ENCODE measurements around the gene HTR4. TPM values are rescaled to one million over a fixed set of nuclear protein-coding genes. Genes with fewer than 3 reads are reported as not detected.

The HTR4 gene
- total and polyA plus RNA-seq, 2 of the 4 experiments (the other 2 are of a cell fraction), result not detected

DNA sequence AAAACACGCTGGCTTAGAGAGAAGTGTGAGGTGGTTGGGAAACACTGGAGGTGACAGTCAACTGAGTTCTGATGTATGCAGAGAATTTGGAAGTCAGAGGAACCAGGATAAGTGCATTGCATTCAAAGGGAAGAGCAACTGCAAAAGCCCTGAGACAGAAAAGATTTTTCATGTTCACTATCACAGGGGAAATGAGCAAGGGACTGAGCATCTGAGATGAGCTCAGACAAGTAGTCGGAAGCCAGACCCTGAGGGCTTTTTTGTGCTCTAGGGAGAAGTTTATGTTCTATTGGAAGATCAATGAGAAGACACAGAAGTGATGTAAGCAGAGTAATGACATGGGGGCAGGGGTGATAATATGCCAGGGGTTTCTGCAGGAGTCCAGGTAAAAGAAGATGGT, 97.5 kb downstream of the HTR4 start:
- H3K9me3 ChIP-seq (ENCODE audit: control insufficient read depth, insufficient read depth, low read length), result no peaks in the 10 kb centered on the region
- no peak for TF ChIP-seq MXI1 (IDR thresholded peaks at IDR 0.05; ENCODE audit: borderline replicate concordance, low read depth, low read length)
- no peak for TF ChIP-seq BHLHE40 (IDR thresholded peaks at IDR 0.05; ENCODE audit: low read depth, low read length)
- TF ChIP-seq NFE2L2 (IDR thresholded peaks at IDR 0.05; ENCODE audit: low read depth, low read length), result no peak
- TF ChIP-seq RCOR1 (IDR thresholded peaks at IDR 0.05; ENCODE audit: insufficient replicate concordance, low read length), result no peak
- no peak for TF ChIP-seq CHD1 (IDR thresholded peaks at IDR 0.05; ENCODE audit: low read depth, low read length)
- TF ChIP-seq, protein P1, sequence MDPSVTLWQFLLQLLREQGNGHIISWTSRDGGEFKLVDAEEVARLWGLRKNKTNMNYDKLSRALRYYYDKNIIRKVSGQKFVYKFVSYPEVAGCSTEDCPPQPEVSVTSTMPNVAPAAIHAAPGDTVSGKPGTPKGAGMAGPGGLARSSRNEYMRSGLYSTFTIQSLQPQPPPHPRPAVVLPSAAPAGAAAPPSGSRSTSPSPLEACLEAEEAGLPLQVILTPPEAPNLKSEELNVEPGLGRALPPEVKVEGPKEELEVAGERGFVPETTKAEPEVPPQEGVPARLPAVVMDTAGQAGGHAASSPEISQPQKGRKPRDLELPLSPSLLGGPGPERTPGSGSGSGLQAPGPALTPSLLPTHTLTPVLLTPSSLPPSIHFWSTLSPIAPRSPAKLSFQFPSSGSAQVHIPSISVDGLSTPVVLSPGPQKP (IDR thresholded peaks at IDR 0.05; ENCODE audit: borderline replicate concordance, low read depth, low read length), result no peak
- TF ChIP-seq FOS (IDR thresholded peaks at IDR 0.05; ENCODE audit: low read depth, low read length), result no peak
- TF ChIP-seq MAFK (IDR thresholded peaks at IDR 0.05; ENCODE audit: low read depth, low read length), result no peak
- TF ChIP-seq RAD21 (IDR thresholded peaks at IDR 0.05; ENCODE audit: low read length), result no peak
- TF ChIP-seq, protein P2, sequence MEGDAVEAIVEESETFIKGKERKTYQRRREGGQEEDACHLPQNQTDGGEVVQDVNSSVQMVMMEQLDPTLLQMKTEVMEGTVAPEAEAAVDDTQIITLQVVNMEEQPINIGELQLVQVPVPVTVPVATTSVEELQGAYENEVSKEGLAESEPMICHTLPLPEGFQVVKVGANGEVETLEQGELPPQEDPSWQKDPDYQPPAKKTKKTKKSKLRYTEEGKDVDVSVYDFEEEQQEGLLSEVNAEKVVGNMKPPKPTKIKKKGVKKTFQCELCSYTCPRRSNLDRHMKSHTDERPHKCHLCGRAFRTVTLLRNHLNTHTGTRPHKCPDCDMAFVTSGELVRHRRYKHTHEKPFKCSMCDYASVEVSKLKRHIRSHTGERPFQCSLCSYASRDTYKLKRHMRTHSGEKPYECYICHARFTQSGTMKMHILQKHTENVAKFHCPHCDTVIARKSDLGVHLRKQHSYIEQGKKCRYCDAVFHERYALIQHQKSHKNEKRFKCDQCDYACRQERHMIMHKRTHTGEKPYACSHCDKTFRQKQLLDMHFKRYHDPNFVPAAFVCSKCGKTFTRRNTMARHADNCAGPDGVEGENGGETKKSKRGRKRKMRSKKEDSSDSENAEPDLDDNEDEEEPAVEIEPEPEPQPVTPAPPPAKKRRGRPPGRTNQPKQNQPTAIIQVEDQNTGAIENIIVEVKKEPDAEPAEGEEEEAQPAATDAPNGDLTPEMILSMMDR (conservative IDR thresholded peaks at IDR 0.05; ENCODE audit: low read depth, low read length), result no peak
- no peak for TF ChIP-seq SMC3 (IDR thresholded peaks at IDR 0.05; ENCODE audit: low read depth, low read length)
- TF ChIP-seq, protein P3, sequence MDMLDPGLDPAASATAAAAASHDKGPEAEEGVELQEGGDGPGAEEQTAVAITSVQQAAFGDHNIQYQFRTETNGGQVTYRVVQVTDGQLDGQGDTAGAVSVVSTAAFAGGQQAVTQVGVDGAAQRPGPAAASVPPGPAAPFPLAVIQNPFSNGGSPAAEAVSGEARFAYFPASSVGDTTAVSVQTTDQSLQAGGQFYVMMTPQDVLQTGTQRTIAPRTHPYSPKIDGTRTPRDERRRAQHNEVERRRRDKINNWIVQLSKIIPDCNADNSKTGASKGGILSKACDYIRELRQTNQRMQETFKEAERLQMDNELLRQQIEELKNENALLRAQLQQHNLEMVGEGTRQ (IDR thresholded peaks at IDR 0.05; ENCODE audit: low read depth, low read length), result no peak
- TF ChIP-seq MAZ (IDR thresholded peaks at IDR 0.05; ENCODE audit: borderline replicate concordance, low read depth, low read length), result no peak
- no peak for TF ChIP-seq RFX5 (IDR thresholded peaks at IDR 0.05; ENCODE audit: low read depth, low read length)
- TF ChIP-seq CEBPB (IDR thresholded peaks at IDR 0.05; ENCODE audit: low read depth, low read length), result no peak
- TF ChIP-seq POLR2A (IDR thresholded peaks at IDR 0.05; ENCODE audit: low read depth, low read length), result no peak
- no peak for ATAC-seq (ENCODE audit: low read depth)
- H3K79me1 ChIP-seq (ENCODE audit: low read depth in 1 of 2, low read length in 2 of 2), result no peaks in the 10 kb centered on the region
- POLR2A ChIA-PET (ENCODE audit: unreplicated experiment), result no interaction called here
- H3K4me2 ChIP-seq (ENCODE audit: low read depth, low read length), result no peak overlapping the region
- intact Hi-C loops (cut with micrococcal nuclease), result no loop called here
- no peaks in the 10 kb centered on the region for H3K4me1 ChIP-seq (ENCODE audit: control insufficient read depth, insufficient read depth, low read length)
- H3K9ac ChIP-seq (ENCODE audit: low read depth, low read length), result no peak overlapping the region
- dilution Hi-C loops (cut with HindIII; ENCODE audit: low sequenced_read_pairs, unreplicated experiment), result no loop called here
- no peak for DNase-seq
- H3K4ac ChIP-seq (ENCODE audit: low read depth, low read length), result no peak overlapping the region
- no peak overlapping the region for H2BK20ac ChIP-seq (ENCODE audit: low read depth, low read length)
- H3K27ac ChIP-seq (ENCODE audit: insufficient read depth, low read length), result no peak overlapping the region
- CTCF ChIA-PET, result no interaction called here
- no peaks in the 10 kb centered on the region for H3K9me1 ChIP-seq (ENCODE audit: insufficient read depth, low read length)
- no peak overlapping the region for H3K23ac ChIP-seq (ENCODE audit: low read depth, low read length)
- in situ Hi-C loops (cut with MboI; ENCODE audit: low sequenced_read_pairs), result no loop called here
- H2AK9ac ChIP-seq (replicated peaks; ENCODE audit: low read depth, low read length, poor library complexity), result no peak overlapping the region
- H3K27me3 ChIP-seq (ENCODE audit: control insufficient read depth, insufficient read depth, low read length), result 0 out of 2 replicates have a peak, but pooled peaks cover 1% of the 10 kb centered on the region
- no peak overlapping the region for H3K56ac ChIP-seq (ENCODE audit: extremely low read depth, insufficient read depth, low read length)
- no peak overlapping the region for H2AK5ac ChIP-seq (ENCODE audit: low read depth, low read length)
- H4K5ac ChIP-seq (ENCODE audit: low read depth, low read length), result no peak overlapping the region
- no peak overlapping the region for H4K91ac ChIP-seq (ENCODE audit: insufficient read depth, low read depth, low read length)
- H3K4me3 ChIP-seq (ENCODE audit: insufficient read depth, low read depth, low read length), result no peak overlapping the region
- 8% methylated on average over 2 of the region's 2 CpGs; no CpG with 5 or more reads in 1 of the 2 experiments for WGBS, 2 experiments (ENCODE audit: extremely low coverage in 2 of 2, insufficient read length in 1 of 2)
- no peak overlapping the region for H2BK5ac ChIP-seq (ENCODE audit: low read depth, low read length, poor library complexity, severe bottlenecking)
- no peaks in the 10 kb centered on the region for H3K36me3 ChIP-seq (ENCODE audit: control insufficient read depth, insufficient read depth, low read length)
- H2BK120ac ChIP-seq (ENCODE audit: low read depth, low read length), result no peak overlapping the region
- no TSS peak for BruUV-seq (replicated peaks)
- H4K8ac ChIP-seq (ENCODE audit: low read depth in 2 of 2, low read length in 2 of 2), result no peak overlapping the region
- H2AFZ ChIP-seq (replicated peaks; ENCODE audit: low read length, poor library complexity), result no peak overlapping the region
- H2BK15ac ChIP-seq (ENCODE audit: low read depth, low read length), result no peak overlapping the region
- H4K20me1 ChIP-seq (ENCODE audit: insufficient read depth, low read length), result no peaks in the 10 kb centered on the region
- H3K18ac ChIP-seq (ENCODE audit: low read depth, low read length), result no peak overlapping the region
- H3K14ac ChIP-seq (replicated peaks; ENCODE audit: low read depth, low read length), result no peak overlapping the region

Measured in IMR-90 (cell line).